ENCODE results near the gene KCNJ1. TPM values are rescaled to one million over a fixed set of nuclear protein-coding genes. Genes with fewer than 3 reads are reported as not detected.
A peak's percentile ranks its signal among the peaks of the same experiment; 100 is the strongest.

Gene KCNJ1
- total RNA-seq, 2 experiments from 2014 or later = 0.06 to 0.11 TPM

GRCh38 chr11:128905345-128906184, 38.5 kb upstream of the KCNJ1 start:
- H3K9me2 ChIP-seq (ENCODE audit: insufficient read depth, low read length) = no peaks in the 10 kb centered on the region
- H3K36me3 ChIP-seq (ENCODE audit: insufficient read depth, low read length) = no peaks in the 10 kb centered on the region
- no TSS peak for BruUV-seq (replicated peaks)
- POLR2A ChIA-PET = interaction anchor here (0.6 to 0.7 kb wide), 2 partner anchors 118 to 360 kb away, joined by 3 to 4 read pairs; no protein-coding TSS in a partner anchor
- no peak for DNase-seq (ENCODE audit: low spot score)
- CTCF ChIA-PET (ENCODE audit: unreplicated experiment) = no interaction called here
- H3K4me1 ChIP-seq (ENCODE audit: insufficient read depth, low read length, poor library complexity, severe bottlenecking) = no peaks in the 10 kb centered on the region
- no peak overlapping the region for H3K4me2 ChIP-seq (ENCODE audit: low read length)
- intact Hi-C loops (cut with micrococcal nuclease; ENCODE audit: unreplicated experiment) = no loop called here
- H2AFZ ChIP-seq (ENCODE audit: low read length) = no peak overlapping the region
- H4K20me1 ChIP-seq (ENCODE audit: insufficient read depth, low read length) = no peaks in the 10 kb centered on the region
- H3K79me2 ChIP-seq (ENCODE audit: insufficient read depth, low read depth, low read length) = no peaks in the 10 kb centered on the region
- H3K4me3 ChIP-seq (ENCODE audit: low read depth, low read length, poor library complexity, severe bottlenecking) = no peak overlapping the region
- H3K9me3 ChIP-seq (ENCODE audit: low read length) = no peaks in the 10 kb centered on the region
- no peak overlapping the region for H3K27ac ChIP-seq (ENCODE audit: low read depth, low read length, poor library complexity, severe bottlenecking)
- no peak for TF ChIP-seq EZH2phosphoT487 (IDR thresholded peaks at IDR 0.05; ENCODE audit: borderline replicate concordance, low read depth, low read length)
- TF ChIP-seq, protein P1, sequence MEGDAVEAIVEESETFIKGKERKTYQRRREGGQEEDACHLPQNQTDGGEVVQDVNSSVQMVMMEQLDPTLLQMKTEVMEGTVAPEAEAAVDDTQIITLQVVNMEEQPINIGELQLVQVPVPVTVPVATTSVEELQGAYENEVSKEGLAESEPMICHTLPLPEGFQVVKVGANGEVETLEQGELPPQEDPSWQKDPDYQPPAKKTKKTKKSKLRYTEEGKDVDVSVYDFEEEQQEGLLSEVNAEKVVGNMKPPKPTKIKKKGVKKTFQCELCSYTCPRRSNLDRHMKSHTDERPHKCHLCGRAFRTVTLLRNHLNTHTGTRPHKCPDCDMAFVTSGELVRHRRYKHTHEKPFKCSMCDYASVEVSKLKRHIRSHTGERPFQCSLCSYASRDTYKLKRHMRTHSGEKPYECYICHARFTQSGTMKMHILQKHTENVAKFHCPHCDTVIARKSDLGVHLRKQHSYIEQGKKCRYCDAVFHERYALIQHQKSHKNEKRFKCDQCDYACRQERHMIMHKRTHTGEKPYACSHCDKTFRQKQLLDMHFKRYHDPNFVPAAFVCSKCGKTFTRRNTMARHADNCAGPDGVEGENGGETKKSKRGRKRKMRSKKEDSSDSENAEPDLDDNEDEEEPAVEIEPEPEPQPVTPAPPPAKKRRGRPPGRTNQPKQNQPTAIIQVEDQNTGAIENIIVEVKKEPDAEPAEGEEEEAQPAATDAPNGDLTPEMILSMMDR (conservative IDR thresholded peaks at IDR 0.05; ENCODE audit: low read length) = peak; percentile 43

DNA sequence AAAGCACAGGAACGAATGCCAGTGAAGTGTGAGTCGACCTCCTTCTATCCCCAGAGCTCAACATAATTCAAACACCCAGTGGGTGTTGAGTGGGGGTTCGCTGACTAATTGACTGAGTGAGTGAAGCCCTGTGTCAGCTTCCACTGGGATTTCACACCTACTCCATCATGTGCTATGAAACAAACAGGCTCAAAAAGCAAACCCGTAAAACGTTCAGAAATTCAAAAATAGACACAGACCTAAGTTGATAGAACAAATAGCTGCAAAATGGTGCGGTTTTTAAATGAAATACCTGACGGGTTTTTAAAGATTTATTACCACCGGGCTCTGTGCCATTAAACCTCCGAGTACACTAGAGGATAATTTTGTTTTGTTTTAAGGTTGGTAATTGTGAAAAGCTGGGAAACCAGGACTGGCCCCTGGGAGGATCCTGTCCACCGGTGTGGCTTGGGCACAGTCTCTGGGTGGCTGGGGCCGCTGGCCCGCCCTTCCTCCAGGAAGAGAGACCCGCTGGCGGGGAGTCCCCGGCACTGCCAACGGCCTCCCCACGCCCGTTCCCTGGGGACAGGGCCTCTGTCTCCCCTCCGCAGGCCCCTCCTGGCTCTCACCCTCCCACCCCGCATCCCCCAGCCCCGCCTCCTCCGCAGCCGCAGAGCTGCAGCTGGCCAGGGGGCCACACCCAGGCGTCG, 37.7 kb upstream of the KCNJ1 start:
- TF ChIP-seq EZH2phosphoT487 (IDR thresholded peaks at IDR 0.05; ENCODE audit: borderline replicate concordance, low read depth, low read length) = no peak
- TF ChIP-seq, protein P1 (conservative IDR thresholded peaks at IDR 0.05; ENCODE audit: low read length) = no peak
- H3K36me3 ChIP-seq (ENCODE audit: insufficient read depth, low read length) = no peaks in the 10 kb centered on the region
- no peak overlapping the region for H3K27ac ChIP-seq (ENCODE audit: low read depth, low read length, poor library complexity, severe bottlenecking)
- no peaks in the 10 kb centered on the region for H3K9me2 ChIP-seq (ENCODE audit: insufficient read depth, low read length)
- no peaks in the 10 kb centered on the region for H4K20me1 ChIP-seq (ENCODE audit: insufficient read depth, low read length)
- no peaks in the 10 kb centered on the region for H3K9me3 ChIP-seq (ENCODE audit: low read length)
- H2AFZ ChIP-seq (ENCODE audit: low read length) = no peak overlapping the region
- no peaks in the 10 kb centered on the region for H3K4me1 ChIP-seq (ENCODE audit: insufficient read depth, low read length, poor library complexity, severe bottlenecking)
- POLR2A ChIA-PET = interaction anchor here (0.6 kb wide), 1 partner anchor 117 kb away, joined by 3 read pairs; no protein-coding TSS in a partner anchor
- H3K79me2 ChIP-seq (ENCODE audit: insufficient read depth, low read depth, low read length) = no peaks in the 10 kb centered on the region
- no peak for DNase-seq (ENCODE audit: low spot score)
- intact Hi-C loops (cut with micrococcal nuclease; ENCODE audit: unreplicated experiment) = no loop called here
- BruUV-seq (replicated peaks) = no TSS peak
- CTCF ChIA-PET (ENCODE audit: unreplicated experiment) = no interaction called here
- no peak overlapping the region for H3K4me2 ChIP-seq (ENCODE audit: low read length)
- no peak overlapping the region for H3K4me3 ChIP-seq (ENCODE audit: low read depth, low read length, poor library complexity, severe bottlenecking)

DNA sequence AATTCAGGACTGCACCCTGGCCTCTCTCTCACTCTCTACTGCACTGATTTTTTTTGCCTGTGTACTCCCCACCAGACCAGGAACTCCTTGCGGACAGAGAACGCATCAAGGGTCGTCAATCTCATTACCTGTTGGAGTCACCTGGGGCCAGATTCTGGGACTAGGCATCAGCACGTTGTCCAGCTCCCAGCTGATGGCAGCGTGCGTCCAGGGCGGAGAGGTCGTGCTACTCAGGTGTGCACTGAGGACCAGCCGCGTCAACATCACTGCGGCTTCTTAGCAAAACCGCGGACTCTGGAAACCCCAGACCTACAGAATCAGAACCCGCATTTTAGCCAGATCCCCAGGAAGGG, 37.2 kb upstream of the KCNJ1 start:
- no peak for TF ChIP-seq EZH2phosphoT487 (IDR thresholded peaks at IDR 0.05; ENCODE audit: borderline replicate concordance, low read depth, low read length)
- TF ChIP-seq, protein P1 (conservative IDR thresholded peaks at IDR 0.05; ENCODE audit: low read length) = no peak
- no peaks in the 10 kb centered on the region for H3K79me2 ChIP-seq (ENCODE audit: insufficient read depth, low read depth, low read length)
- no peaks in the 10 kb centered on the region for H3K9me3 ChIP-seq (ENCODE audit: low read length)
- intact Hi-C loops (cut with micrococcal nuclease; ENCODE audit: unreplicated experiment) = no loop called here
- no peaks in the 10 kb centered on the region for H3K4me1 ChIP-seq (ENCODE audit: insufficient read depth, low read length, poor library complexity, severe bottlenecking)
- ChIA-PET POLR2A (no interaction called here), CTCF (ENCODE audit: unreplicated experiment) (no interaction called here)
- no peaks in the 10 kb centered on the region for H4K20me1 ChIP-seq (ENCODE audit: insufficient read depth, low read length)
- DNase-seq (ENCODE audit: low spot score) = no peak
- no peaks in the 10 kb centered on the region for H3K9me2 ChIP-seq (ENCODE audit: insufficient read depth, low read length)
- no peaks in the 10 kb centered on the region for H3K36me3 ChIP-seq (ENCODE audit: insufficient read depth, low read length)
- no peak overlapping the region for H3K27ac ChIP-seq (ENCODE audit: low read depth, low read length, poor library complexity, severe bottlenecking)
- H2AFZ ChIP-seq (ENCODE audit: low read length) = no peak overlapping the region
- BruUV-seq (replicated peaks) = no TSS peak
- H3K4me3 ChIP-seq (ENCODE audit: low read depth, low read length, poor library complexity, severe bottlenecking) = no peak overlapping the region
- no peak overlapping the region for H3K4me2 ChIP-seq (ENCODE audit: low read length)
